MV-4-11 (cell line): ENCODE measurements around the gene CDON.
"Not testable (repeated sequence)": the region's sequence is repeated elsewhere in the genome, so short reads cannot be mapped to it uniquely, and the experiment has no call there.

Experiments used
- DNase-seq: peaks from one replicate; lab custom pipeline; 2025; lab: John Stamatoyannopoulos, UW

CDON gene

GRCh38 chr11:125994509-125994908 lies 68.2 kb downstream of the CDON start:
- DNase-seq, result no peak

- no peak for DNase-seq
Observed at GRCh38 chr11:125992893-125993292, 69.8 kb downstream of the CDON start.

- DNase-seq, result no peak
Observed at GRCh38 chr11:125990244-125990643, 72.4 kb downstream of the CDON start.

- DNase-seq, result no peak
Observed at GRCh38 chr11:125987066-125987641, 75.5 kb downstream of the CDON start.

GRCh38 chr11:125985956-125986355 lies 76.7 kb downstream of the CDON start:
- DNase-seq, result not testable (repeated sequence)

GRCh38 chr11:125982348-125982730 lies 80.3 kb downstream of the CDON start:
- DNase-seq, result no peak

- DNase-seq, result no peak
Observed at GRCh38 chr11:125980436-125980835, 82.2 kb downstream of the CDON start.

- no peak for DNase-seq
Observed at GRCh38 chr11:125979511-125979910, 83.2 kb downstream of the CDON start.

GRCh38 chr11:125978778-125979407 lies 83.8 kb downstream of the CDON start:
- no peak for DNase-seq

- DNase-seq, result no peak
Observed at GRCh38 chr11:125978181-125978716, 84.4 kb downstream of the CDON start.

- no peak for DNase-seq
Observed at GRCh38 chr11:125977333-125977732, 85.3 kb downstream of the CDON start.

GRCh38 chr11:125976156-125976555 lies 86.5 kb downstream of the CDON start:
- no peak for DNase-seq

GRCh38 chr11:125975634-125976033 lies 87.0 kb downstream of the CDON start:
- no peak for DNase-seq

- DNase-seq, result no peak
Observed at GRCh38 chr11:125974284-125974683, 88.4 kb downstream of the CDON start.

GRCh38 chr11:125971618-125972017 lies 91.0 kb downstream of the CDON start:
- DNase-seq, result no peak

GRCh38 chr11:125968354-125968753 lies 94.3 kb downstream of the CDON start:
- DNase-seq, result peak; percentile 65

- DNase-seq, result no peak
Observed at GRCh38 chr11:125967515-125967914, 95.2 kb downstream of the CDON start.

- DNase-seq, result no peak
Observed at GRCh38 chr11:125960771-125961170, 101.9 kb downstream of the CDON start.

- DNase-seq, result no peak
Observed at GRCh38 chr11:125959931-125960330, 102.7 kb downstream of the CDON start.

- no peak for DNase-seq
Observed at GRCh38 chr11:125959511-125959910, 103.2 kb downstream of the CDON start.

GRCh38 chr11:125958872-125959400 lies 103.7 kb downstream of the CDON start:
- DNase-seq, result no peak

- DNase-seq, result no peak
Observed at GRCh38 chr11:125957618-125958332, 104.9 kb downstream of the CDON start.
